IPS DF 4.7 (cell line): Measurements from ENCODE around the gene CPLX1.

Experiments
- DNase-seq: peaks from one replicate; pipeline ENCODE4 v3.0.0-alpha.2; 2013; ENCODE audit warnings: low spot score; ENCODE audit errors: extremely low read depth

CPLX1 gene

DNA sequence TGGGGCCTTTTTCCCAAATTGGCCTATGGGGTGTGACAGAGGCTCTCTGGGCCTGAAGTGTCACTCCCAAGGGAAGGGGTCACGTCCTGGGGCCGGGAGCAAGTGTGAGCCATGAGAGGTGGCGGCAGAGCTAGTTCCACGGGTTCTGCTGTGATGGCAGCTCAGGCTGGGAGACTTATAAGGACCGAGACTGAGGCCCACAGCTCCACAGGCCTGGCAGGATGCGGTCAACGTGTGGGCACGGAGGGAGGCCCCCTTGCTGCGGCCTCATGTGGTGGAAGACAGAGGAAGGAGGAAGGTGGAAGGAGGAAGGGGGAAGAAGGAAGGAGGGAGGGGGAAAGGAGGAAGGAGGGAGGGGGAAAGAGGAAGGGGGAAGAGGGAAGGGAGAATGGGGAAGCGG, 7.2 kb upstream of the CPLX1 start:
- DNase-seq, result no peak

DNA sequence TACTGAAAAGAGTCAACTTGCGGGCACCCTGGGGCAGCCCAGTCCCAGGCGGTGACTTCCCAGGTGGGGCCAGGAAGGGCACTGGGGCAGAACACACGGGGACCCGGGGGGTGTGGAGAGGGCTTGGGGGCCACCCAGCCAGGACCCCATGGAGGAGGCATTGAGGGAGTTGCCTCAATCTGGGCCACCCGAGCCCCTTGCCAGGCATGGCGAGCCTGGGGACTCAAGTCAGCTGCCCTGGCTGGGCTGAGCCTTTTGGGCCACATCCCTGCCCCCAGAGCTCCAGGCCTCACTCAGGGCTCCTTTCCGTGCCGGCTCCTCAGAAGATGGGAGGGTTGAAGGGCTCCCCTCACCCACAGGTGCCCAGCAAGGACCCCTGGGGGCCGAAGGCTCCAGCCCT, 6.6 kb upstream of the CPLX1 start:
- DNase-seq, result no peak

DNA sequence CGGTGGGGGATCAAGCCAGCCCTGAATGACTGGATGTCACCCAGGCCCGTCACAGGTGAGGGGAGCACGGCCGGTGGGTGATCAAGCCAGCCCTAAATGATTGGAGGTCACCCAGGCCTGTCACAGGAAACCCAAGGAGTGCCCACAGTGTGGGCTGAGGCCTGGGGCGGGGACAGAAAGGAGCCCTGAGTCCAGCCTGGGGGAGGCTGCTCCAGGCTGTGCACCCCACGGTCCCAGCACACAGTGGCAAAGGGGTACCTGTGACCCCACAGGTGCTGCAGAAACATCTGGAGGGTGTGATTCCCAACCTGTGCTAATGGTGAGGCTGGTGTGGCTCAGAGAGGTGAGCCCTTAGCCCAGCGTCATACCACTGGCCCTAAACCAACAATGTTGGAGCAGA, 6.2 kb upstream of the CPLX1 start:
- no peak for DNase-seq

DNA sequence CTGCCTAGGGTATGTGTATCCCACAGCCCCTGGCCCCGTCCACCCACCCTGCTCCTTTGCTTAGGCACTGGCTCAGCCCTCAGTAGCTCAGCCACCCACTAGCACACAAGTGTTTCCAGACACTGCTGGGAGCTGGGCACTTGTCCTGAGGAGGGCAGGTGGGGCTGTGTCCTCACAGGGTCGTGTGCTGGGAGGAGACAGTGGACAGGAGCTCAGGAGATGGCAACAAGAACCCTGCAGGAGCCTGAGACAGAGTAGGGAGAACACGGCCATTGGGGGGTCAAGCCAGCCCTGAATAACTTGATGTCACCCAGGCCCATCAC, 5.5 kb upstream of the CPLX1 start:
- no peak for DNase-seq

DNA sequence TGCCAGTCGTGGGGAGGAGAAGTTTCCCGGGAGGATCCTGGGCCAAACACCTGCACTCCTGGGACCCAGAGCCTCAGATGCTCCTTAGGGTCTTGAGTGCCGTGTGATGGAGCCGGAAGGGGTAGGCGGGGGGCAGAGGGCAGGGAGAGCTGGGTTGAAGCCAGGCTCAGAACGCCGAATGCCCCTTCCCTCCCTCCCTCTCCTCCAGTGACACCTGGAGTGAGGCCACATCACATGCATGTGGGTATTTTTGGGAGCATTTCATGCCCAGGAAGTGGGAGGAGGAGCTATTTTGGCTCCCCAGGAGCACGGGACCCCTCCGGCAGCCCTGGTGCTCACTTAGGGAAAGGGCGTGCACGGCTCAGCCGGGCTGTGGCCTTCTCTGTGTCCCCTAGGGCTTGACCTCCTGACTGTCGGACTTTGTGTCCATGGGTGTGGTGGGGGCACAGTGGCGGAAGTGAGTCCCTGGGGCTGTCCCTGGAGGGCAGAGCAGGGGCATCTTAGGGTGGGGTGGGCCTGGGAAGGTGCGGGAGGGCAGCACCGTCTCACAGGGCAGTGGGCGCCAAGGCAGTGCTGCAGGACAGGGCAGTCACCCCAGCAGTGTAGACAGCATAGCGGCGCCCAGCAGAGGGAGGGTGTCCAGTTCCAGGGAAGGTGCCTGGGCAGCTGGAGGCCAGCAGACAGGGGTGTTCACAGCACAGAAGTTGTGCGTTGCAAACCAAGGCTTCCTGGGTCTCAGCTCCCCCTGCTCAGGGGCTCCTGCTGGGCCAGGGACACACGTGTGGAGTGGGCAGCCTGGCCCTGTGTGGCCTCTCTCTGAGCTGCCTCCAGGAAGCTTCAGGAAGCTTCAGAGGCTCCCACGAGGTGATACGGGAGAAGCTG, 4.9 kb upstream of the CPLX1 start:
- DNase-seq, result no peak

DNA sequence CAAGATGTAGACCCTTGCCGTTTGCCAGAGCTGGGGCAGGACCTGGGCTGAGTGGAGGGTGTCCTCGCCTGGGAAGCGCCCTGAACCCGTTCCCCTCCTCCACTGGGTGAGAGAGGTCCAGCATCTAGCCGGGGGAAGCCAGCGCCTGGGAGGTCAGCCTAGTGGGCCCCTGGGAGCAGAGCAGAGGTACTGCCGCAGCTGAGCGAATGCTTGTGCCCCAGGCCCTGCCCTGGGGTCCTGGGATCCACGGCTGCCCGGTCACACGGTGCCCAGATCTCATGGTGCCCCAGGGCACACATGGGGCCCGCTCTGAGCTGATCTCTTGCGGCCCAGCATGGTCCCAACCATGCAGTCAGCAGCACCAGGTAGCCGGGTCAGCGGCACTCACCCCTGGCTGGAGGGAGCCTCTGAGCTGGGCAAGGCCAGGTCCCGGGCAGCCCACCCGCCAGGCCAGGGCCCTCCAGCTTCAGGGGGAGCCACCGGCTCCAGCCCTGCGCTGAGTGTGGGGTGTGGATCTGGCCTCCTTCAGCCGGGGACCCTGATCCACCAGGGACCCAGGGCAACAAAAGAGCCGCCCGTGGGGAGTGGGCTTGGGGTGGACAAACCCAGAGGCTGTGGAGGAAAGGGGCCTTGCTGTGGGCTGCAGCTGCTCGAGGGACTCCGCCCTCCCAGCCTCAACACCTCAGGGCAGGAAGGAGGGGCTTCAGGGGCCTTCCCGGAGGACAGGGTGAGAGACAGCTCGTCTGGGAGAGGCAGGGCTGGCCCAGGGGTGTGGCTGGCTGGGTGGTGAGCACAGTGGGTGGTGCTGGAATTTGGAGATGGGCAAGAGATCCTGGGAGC, 4.1 kb upstream of the CPLX1 start:
- DNase-seq, result no peak

DNA sequence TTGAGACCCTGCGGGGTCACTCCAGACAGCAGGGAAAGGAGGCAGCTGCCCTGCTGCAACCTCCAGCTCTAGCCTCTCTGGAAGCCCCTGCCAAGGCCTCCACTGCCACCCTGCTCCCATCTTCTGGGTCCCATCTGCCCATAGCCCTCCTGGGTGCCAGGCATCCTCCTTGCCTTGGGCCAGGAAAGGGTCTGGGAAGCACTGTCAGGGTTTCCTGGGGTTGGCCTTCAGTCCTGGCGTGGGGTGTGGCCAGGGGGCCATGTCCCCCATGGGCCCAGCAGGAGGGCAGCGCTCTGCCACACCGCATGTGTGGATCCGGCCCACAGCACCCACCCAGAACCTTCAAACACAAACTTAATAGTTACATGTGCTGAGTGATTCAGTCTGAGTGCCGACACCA, 3.4 kb upstream of the CPLX1 start:
- DNase-seq, result no peak

DNA sequence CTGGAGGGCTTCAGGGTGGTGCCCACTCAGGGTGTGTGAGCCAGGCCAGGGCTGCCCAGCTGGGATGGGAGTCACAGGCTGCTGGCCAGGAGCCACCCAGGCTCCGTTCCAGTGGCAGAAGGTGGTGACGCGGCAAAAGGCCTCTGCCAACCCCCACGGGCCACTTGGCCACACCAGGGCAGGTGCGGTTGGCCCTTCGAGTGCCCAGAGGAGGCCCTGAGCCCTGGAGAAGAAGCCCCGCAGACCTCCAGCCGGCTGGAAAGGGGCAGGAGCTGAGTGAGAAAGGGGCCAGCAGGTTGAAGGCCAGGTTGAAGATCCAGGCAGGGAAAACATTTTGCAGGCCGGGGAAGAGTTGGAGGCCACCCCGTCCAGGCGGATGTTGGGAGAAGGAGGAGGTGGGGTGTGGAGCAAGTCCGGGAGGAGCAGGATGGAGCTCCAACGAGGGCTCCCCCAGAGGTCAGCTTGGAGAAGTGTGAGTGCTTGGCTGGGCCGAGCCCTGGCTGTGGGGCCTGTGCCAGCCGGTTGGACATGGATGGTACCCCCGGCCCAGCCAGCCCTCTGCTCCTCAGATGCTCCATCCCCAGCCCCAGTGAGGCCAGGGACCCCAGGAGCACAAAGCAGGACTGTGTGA, 2.8 kb upstream of the CPLX1 start:
- no peak for DNase-seq

DNA sequence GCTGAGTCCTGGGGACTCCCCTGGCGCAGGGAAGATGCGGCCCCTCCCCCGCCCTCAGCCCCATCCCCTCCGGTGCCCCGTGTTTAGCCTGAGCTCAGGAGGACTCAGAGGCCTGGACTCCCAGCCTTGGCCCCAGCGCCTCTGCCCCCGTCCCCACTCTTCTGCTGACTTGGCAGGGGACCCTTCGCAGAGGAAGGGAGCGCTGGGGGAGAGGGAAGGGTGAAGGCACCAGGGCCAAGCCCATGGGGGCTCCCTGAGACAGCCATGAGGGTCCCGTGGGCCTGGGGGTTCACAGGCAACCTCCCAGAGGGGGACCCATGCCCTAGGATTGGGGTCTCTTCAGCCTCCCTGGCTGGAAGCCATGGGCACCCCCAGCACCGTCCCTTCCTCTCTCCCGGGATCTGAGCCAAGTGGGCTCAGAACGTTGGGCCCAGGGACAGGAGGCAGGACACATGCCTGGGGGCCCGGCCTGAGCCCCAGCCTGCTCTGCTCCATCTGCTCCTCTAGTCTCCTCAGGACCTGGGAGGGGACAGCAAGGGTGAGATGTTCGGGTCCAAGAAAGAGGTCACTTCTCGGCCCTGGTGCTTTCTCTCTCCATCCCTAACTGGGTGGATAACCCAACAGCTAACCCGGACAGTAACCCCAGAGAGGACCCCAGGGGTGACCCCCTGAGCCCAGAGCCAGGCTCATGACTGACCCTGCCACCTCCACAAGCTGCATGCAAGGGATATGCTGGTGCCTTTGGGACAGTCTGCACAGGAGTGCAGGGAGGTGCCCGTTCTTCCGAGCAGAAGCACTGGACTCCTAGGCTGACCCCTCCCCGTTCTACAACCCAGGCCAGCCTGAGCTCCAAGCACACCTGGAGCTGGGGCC, 1.5 kb upstream of the CPLX1 start:
- DNase-seq, result no peak

DNA sequence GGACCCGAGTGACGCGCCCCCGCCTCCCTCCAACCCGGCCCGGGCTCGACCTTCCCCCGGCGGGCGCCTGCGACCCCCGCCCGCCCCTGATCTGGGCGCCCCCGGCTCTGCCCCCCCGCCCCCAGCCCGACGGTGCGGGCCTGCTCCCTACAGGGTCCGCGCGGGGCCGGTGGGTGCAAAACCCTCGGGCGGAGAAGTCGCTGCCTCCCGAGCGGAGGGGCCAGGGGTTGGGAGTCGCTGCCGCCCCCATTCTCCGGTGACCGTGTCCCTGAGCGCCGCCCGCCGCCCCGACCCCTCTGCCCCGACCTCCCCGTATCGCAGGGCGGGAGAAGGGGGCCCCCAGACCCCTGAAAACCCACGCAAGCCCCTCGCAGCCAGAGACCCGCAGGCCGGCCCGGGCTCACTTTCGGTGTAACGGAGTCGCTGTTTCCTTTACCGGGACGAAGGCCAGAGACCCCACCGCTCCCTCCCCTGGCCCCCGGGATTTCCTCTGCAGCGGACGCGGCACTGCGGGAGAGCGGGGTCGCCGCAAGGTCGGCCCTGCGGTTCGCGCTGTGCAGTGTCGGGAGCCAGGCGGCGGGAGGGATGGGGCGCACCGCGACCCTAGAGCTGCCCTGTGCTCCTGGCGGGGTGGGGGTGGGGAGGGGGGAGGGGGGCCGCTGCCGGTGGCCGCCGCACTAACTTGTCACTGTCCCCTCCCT, 729 bp upstream of the CPLX1 start:
- DNase-seq, result no peak

DNA sequence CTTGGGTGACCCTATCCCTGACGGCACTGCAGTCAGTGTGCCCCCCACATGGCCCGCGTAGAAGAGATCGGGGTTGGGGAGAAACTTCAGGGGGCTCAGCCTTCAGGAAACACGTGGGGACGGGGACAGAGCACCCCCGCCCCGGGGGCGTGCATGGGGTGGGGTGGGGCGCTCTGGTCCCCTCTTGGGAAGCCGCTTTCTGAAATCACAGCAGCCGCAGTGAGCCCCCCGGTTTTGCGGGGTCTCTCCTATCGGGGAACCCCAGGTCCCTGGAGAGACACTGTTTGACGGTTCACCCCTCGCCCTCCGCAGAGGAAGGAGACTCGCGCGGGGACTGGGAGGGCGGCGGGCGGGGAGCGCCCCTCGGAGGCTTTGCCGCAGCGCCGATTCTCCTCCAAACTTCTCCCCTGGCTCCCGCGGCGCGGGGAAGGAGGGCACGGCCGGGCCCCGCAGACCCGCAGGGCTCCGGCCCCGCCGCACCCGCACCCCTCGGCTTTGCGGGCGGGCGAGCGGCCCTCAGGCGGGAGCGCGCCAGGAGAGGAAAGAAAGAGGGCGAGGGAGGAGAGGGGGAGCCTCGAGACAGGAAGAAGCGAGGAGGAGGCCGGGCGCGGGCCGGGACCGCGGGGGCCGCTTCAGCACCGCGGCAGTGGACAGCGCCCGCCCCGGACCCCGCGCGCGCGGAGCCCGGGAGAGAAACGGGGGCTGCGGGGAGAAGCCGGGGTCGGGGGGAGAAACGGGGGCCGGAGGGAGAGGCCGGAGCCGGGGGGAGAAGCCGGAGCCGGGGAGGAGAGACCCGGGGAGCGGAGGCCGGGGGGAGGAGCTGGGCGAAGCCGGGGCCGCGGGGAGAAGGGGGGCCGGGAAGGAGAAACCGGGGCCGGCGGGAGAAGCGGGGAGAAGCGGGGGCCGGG, 612 bp downstream of the CPLX1 start:
- DNase-seq, result no peak

DNA sequence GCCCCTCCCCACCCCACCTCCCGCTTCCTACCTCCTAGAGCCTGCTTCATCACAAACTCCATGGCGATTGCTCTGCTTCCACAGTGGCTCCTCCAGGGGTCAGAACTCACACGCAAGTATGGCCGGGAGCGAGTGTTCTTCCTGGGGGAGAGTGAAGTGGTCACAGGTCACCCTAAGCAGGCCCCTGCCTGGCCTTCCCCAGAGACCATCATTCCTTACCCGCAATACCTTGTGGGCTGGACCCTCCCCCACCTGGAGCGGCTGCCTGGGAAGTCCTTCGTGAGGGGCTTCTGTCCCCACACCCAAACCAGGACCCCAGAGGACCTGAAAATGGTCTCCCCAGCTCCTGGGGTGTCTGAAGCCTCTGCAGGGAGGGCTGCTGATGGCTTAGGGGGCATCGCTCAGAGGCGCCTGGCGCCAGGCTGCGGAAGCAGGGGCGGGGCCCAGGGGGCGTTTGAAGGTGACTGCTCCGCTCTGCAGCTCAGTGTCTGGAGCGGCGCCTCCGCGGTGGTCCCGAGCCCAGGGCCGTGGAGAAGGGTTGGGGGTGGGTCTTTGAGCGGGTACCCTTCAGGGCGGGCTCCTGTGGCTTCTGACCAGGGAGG, 1.4 kb downstream of the CPLX1 start:
- no peak for DNase-seq

DNA sequence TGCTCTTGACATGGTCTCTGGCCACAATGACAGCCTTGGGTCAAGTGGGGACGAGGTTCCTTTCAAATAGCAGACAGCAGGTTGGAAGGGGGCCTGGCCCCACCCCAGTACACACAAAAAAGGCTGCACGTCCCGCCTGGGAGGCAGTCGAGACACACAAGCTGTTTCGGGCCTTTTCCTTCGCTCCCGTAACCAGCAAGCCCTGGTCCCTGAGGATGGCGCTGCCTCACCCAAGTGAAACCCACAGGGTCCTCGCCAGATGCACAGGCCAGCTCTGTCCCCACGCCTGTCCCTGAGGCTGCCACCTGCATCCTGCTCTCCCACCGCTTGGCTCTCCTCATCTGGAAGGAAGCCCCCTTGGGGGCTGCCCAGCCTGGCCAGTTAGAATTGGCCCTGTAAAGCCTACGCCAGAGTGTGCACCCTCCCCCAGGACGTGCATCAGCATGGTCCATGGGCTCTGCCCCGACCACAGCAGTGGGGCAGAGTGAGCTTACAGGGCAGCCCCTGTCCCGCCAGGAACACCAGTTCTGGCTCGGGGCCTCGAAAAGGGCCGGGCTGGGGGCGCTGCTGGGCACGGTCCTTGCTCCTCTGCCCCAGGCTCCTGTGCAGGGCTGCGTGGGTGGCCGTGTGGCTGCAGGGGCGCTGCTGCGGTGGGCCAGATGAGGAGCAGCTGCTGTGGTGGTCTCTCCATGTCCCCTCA, 2.0 kb downstream of the CPLX1 start:
- no peak for DNase-seq

DNA sequence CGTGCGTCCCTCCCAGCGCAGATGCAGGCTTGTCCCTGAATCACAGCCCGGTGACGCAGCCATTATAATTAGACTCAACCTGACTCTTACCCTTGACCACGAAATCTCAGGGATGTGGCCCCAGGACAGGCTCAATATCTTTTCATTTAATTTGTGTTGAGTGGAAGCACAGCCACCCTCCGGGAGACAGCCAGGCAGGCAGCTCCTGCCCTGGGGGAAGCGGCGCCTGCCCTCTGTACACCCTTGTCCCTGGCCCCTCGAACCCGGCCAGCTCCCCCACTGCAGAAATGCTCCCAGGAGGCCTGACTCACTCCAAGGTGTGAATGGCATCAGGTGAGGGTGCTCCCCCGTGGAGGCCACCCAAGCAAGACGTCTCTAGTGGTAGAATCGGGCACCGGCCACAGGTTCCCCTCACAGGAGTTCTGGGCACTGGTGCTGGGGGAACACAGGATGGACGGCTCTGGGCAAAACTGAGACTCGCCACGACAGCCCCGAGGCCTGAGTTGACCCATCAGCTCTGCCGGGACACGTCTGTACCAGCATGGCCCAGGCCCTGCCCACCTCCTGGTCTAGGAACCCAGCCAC, 2.7 kb downstream of the CPLX1 start:
- DNase-seq, result no peak

DNA sequence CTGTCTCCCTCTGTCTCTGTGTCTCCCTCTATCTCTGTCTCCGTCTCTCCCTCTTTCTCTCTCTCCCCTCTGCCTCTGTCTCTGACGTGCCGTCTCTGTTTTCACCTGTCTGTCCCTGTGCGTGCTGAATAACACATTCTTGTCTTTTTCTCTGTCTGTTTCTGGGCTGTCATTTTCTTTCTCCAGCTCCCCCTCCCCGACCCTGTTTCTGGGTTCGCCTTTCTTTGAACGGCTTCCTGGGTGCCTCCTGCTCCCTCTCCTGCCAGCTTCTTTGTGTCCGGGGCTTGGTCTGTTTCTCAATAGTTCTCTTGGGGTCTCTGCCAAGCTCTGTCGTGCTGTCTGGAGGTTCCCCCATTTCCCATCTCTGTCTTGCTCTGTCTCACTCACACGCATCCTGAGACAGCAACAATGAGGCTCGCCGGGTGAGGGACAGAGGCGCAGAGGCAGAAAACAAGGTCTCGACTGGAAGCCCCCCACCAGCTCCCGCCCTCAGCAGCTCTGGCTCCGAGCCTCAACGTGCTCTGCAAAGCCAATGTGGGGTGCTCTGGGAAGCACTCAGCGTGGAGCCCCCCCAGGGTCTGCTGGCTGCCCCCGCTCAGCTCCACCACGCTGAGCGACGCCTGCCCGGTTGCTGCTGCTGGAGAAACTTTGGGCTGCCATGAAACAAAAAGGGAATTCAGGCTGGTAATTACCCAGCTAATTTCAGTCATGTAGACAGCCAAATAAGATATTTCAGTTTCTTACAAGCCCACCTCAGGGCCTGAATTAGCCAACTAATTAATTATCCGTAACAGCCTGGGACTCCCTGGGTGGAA, 3.4 kb downstream of the CPLX1 start:
- no peak for DNase-seq

DNA sequence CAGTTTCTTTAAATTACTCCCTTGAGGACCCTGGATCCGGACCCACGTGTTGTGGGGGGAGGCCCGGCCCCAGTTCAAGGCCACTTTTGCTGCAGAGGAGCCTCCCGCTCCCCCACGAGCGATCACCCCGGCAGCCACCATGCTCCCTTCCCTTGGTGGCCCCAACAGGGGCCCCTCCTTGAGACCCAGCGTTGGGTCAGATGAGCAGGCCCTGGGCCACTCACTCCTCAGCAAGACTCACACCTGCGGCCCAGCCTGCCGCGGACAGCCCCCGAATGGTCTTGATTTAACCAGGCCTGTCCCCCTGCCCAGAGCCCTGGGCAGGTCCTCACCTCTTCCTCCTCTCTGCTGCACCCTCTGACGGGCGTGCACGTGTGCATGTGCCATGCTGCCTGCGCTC, 4.3 kb downstream of the CPLX1 start:
- DNase-seq, result no peak

DNA sequence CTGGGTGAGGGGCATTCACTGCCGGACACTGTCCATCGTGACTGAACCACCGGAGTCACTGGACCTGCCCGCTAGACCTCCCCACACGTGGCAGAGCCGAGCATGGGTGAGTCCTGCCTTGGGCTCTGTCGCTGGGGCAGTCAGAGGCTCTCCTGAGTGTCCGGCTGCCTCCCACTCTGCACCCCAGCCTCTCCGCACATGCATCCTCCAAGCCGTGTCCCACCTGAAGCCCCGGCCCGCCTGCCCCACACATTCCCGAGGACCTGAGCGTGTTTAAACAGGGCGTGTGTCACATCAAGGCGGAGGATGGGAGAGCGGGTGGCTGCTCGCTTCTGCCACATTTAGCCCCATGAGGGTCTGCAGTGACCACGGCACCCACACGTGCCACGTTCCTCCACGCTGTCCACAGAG, 4.7 kb downstream of the CPLX1 start:
- no peak for DNase-seq
